WERI-Rb-1 (cell line): Measurements from ENCODE around the gene EEIG1.

Experiments used
- DNase-seq: peaks from one replicate; pipeline ENCODE4 v3.0.0-alpha.2; 2020
- H3K27ac ChIP-seq: fragments of 250-450 bp; sonication (Bioruptor Pico); 2 replicates; pipeline ENCODE4 v1.5.1; 2020; ENCODE audit warnings: mild to moderate bottlenecking, moderate library complexity
- H3K27me3 ChIP-seq: fragments of 250-450 bp; sonication (Bioruptor Pico); 2 replicates; pipeline ENCODE4 v1.5.1; 2021; ENCODE audit warnings: mild to moderate bottlenecking, low read depth, moderate library complexity; ENCODE audit not compliant: insufficient read depth, severe bottlenecking
- H3K36me3 ChIP-seq: fragments of 250-450 bp; sonication (Bioruptor Pico); 2 replicates; pipeline ENCODE4 v1.5.1; 2020; ENCODE audit warnings: mild to moderate bottlenecking, moderate library complexity
- H3K4me3 ChIP-seq: 2 replicates; pipeline ENCODE4 v1.5.1; 2011; ENCODE audit warnings: low read depth, mild to moderate bottlenecking, control low read depth, low read length
- H3K9me3 ChIP-seq: fragments of 250-450 bp; sonication (Bioruptor Pico); 2 replicates; pipeline ENCODE4 v1.5.1; 2021; ENCODE audit warnings: mild to moderate bottlenecking, moderate library complexity; ENCODE audit not compliant: severe bottlenecking
- TF ChIP-seq, protein P1 (sequence below): IDR thresholded peaks from 2 replicates; pipeline ENCODE4 v1.5.1; 2011; ENCODE audit warnings: low read depth, mild to moderate bottlenecking, control low read depth, inconsistent platforms, low read length

EEIG1 gene

DNA sequence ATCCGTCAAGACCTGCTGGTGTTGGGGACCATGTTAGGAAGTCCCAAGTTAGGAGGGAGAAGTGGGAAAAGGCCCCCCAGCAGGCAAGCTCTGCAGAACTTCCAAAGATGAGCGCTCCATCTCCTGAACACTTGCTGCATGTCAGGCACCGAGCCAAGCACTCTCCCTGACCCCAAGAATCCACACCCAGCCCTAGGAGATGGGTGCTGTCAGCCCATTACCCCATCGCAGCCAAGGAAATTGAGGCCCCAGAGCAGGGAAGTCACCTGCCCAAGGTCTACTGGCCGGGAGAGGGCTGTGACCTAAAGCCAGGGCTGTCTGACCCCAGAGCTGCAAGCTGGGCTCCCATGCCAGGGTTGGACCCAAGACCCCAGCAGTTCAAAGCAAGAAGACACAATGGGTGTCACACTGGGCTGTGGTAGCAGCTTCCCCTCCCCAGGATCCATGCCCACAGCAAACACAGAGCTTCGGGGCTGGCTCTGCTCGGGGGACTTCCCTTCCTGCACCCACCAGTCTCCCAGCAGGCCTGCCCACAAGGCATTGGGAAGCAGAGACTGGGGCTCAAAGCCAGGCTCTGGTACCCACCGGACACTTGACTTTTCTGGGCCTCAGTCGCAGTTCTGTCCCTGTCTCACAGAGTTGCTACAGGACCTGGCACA lies 13.5 kb downstream of the EEIG1 start:
- TF ChIP-seq, protein P1, sequence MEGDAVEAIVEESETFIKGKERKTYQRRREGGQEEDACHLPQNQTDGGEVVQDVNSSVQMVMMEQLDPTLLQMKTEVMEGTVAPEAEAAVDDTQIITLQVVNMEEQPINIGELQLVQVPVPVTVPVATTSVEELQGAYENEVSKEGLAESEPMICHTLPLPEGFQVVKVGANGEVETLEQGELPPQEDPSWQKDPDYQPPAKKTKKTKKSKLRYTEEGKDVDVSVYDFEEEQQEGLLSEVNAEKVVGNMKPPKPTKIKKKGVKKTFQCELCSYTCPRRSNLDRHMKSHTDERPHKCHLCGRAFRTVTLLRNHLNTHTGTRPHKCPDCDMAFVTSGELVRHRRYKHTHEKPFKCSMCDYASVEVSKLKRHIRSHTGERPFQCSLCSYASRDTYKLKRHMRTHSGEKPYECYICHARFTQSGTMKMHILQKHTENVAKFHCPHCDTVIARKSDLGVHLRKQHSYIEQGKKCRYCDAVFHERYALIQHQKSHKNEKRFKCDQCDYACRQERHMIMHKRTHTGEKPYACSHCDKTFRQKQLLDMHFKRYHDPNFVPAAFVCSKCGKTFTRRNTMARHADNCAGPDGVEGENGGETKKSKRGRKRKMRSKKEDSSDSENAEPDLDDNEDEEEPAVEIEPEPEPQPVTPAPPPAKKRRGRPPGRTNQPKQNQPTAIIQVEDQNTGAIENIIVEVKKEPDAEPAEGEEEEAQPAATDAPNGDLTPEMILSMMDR, result no peak
- DNase-seq, result no peak
- no peak overlapping the region for H3K4me3 ChIP-seq
- no peaks in the 10 kb centered on the region for H3K27me3 ChIP-seq
- H3K36me3 ChIP-seq, result peaks cover 9% of the 10 kb centered on the region
- no peaks in the 10 kb centered on the region for H3K9me3 ChIP-seq
- no peak overlapping the region for H3K27ac ChIP-seq

DNA sequence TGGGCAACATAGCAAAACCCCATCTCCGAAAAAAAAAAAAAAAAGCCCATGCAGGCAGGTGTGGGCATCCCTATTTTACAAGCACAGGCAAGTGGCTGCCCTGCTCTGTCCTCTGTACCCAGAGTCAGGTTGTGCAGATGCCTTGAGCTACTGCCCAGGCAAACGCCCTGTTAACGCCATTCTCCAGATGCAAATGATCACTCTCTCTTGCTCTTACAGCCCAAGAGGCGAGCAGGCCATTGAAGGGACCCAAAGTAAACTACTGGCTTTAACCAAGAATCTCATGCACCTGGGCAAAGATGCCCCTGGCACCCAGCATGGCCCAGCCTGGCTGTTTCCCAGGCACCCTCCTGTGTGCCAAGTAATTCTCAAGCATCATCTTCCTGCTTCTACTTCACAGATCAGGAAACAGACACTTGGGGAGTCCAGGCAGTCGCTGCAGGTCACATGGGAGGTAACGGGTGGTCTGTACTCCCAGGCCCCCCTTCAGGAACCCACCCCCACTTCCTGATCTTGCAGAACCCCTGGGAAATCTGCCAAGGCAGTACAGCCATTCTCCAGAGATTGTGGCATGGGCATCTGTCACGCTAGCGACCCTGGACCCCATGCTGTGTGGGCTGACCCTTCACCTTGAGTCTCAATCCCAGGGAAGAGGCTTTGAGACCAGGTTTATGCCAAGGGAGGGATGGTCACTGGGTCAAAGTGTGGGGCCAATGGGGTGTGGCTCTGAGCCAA lies 14.2 kb downstream of the EEIG1 start:
- no peak for DNase-seq
- Histone ChIP-seq H3K9me3 (no peaks in the 10 kb centered on the region), H3K36me3 (peaks cover 13% of the 10 kb centered on the region), H3K4me3 (no peak overlapping the region), H3K27me3 (no peaks in the 10 kb centered on the region), H3K27ac (no peak overlapping the region)
- TF ChIP-seq, protein P1, result no peak

DNA sequence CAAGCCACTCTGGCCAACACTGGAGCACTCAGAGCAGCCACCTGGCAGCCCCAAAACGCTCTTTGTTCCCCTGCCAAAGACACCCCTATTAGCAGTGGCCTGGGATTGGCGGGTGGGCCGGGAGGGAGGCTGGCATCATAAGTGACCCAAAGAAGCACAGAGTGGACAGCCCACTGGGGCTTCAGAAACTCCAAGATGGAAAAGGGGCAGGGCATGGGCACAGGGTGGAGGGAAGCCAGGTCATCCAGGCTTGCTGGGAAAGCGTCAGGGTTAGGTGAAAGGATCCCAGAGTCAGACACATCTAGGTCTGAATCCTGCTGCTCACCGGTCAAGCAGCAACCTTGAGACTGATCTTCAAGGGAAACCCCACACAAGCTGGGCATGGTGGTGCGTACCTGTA lies 14.8 kb downstream of the EEIG1 start:
- Histone ChIP-seq H3K27me3 (no peaks in the 10 kb centered on the region), H3K9me3 (no peaks in the 10 kb centered on the region), H3K27ac (no peak overlapping the region), H3K4me3 (no peak overlapping the region), H3K36me3 (peaks cover 13% of the 10 kb centered on the region)
- TF ChIP-seq, protein P1, result no peak
- DNase-seq, result no peak

DNA sequence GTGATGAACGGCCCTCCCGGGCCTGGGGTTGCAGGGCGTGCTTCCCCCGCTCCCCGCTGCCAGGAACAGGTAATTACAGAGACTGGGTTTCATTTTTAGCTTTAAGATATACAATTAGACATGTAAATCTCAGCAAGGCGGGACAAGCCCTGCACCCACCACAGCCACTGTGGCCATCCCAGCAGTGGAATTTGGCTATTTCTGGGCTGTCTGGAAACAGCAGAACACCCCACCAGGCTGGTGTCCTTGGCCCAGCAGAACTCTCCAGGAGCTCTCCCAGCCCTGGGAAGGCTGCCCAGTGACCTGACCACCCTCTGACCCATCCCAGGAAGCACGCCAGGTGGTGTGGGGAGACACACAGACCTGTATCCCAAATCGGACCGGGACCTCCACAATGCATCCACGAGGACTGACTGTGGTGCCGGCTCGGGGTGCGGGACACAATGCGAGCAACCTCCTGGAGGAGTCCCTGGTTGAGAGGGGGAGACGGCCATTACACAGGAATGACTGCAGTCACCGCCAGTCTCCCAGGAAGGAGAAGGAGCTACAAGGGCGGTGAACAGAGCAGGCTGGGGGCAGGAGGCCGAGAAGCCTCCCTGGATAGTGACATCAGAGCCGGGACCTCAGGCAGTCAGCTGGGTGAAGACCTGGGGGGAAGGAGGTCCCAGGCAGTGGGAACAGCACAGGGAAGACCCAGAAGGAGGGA lies 17.3 kb downstream of the EEIG1 start:
- peaks cover 3% of the 10 kb centered on the region for H3K9me3 ChIP-seq
- H3K36me3 ChIP-seq, result peaks cover 20% of the 10 kb centered on the region
- DNase-seq, result no peak
- TF ChIP-seq, protein P1, result no peak
- no peak overlapping the region for H3K4me3 ChIP-seq
- H3K27ac ChIP-seq, result no peak overlapping the region
- no peaks in the 10 kb centered on the region for H3K27me3 ChIP-seq

DNA sequence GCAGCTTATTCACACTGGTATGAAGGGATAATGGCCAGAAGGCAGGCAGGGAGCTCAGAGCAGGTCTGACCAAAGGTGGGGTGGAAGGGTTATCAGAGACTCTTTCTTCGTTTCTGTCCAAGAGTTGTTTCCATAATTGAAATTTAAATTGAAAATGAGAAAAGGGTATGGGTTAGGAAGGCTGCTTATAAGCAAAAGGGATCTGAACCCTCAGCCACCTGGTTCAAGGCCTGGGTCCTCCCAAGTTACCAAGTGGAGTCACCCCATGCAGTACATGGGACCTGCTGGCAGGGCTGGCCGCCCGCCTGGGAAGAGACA lies 17.8 kb downstream of the EEIG1 start:
- H3K27me3 ChIP-seq, result no peaks in the 10 kb centered on the region
- no peak overlapping the region for H3K4me3 ChIP-seq
- H3K27ac ChIP-seq, result no peak overlapping the region
- peaks cover 3% of the 10 kb centered on the region for H3K9me3 ChIP-seq
- peaks cover 19% of the 10 kb centered on the region for H3K36me3 ChIP-seq
- no peak for DNase-seq
- TF ChIP-seq, protein P1, result no peak
